SH-SY5Y (cell line): ENCODE measurements around the gene TRMT10A.

Source experiments
- GATA2 ChIP-seq: IDR thresholded peaks from 2 replicates; pipeline ENCODE4 v1.6.1; 2011; ENCODE audit warnings: mild to moderate bottlenecking, low read depth, low read length
- GATA3 ChIP-seq: IDR thresholded peaks from 2 replicates; pipeline ENCODE4 v1.6.1; 2011; ENCODE audit warnings: low read depth, mild to moderate bottlenecking, low read length, moderate library complexity

GRCh38 chr4:99529228-99529627 lies 34.6 kb downstream of the TRMT10A start:
- no peak for TF ChIP-seq GATA2
- no peak for TF ChIP-seq GATA3
